ENCODE data around the gene CCDC137. TPM values are rescaled to one million over a fixed set of nuclear protein-coding genes. Genes with fewer than 3 reads are reported as not detected.

Gene CCDC137
- total and polyA plus RNA-seq, 2 of the 13 experiments (the other 11 are each of a cell fraction or from before 2014, with no cell fraction given): 14.6 to 39.1 TPM

DNA sequence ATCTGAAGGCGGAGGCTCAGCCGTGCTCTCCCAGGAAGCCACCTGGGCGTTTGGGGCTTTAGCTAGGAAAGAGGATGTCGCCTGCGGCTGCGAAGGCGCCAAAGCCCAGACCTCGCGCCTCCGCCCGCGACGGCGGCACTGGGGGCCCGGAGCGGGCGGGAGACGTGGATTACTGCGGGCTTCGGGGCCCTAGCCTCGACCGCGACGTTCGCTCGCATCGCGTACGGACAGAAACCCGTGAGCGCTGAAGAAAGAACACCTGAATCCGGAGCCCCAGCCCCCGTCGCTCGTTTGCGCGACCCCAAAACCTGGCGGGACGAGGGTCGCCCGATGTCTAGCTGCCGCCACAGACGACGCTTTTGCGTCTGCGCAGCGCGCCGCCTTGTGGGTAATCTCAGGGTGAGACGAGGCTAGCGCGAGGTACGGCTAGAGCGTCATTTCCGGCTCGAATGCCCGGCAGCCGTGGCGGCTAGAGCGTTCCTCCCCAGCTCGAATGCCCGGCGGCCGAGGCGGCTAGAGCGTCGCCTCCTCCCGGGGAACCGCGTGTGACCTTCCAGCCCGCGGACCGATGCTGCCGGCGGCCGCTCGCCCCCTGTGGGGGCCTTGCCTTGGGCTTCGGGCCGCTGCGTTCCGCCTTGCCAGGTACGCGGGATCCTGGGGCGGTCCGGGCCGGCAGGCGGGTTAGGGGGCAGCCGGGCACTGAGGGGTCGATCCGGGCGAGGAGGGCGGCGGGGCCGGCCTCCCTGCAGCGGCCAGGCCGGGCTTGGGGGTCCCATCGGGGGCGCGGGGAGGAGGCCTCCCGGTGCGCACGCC, 36.6 kb downstream of the CCDC137 start, which contains the start of gene MRPL12 (continued):
- TF ChIP-seq, protein P1, sequence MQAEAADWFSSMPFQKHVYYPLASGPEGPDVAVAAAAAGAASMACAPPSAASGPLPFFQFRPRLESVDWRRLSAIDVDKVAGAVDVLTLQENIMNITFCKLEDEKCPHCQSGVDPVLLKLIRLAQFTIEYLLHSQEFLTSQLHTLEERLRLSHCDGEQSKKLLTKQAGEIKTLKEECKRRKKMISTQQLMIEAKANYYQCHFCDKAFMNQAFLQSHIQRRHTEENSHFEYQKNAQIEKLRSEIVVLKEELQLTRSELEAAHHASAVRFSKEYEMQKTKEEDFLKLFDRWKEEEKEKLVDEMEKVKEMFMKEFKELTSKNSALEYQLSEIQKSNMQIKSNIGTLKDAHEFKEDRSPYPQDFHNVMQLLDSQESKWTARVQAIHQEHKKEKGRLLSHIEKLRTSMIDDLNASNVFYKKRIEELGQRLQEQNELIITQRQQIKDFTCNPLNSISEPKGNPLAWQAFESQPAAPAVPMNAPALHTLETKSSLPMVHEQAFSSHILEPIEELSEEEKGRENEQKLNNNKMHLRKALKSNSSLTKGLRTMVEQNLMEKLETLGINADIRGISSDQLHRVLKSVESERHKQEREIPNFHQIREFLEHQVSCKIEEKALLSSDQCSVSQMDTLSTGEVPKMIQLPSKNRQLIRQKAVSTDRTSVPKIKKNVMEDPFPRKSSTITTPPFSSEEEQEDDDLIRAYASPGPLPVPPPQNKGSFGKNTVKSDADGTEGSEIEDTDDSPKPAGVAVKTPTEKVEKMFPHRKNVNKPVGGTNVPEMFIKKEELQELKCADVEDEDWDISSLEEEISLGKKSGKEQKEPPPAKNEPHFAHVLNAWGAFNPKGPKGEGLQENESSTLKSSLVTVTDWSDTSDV (CRISPR knock-in tag; IDR thresholded peaks at IDR 0.05): peak; percentile 35; the same call in 1 of the 2 replicates
- TF ChIP-seq ISL2 (CRISPR knock-in tag; IDR thresholded peaks at IDR 0.05) (peak; percentile 45), ZNF124 (CRISPR knock-in tag; IDR thresholded peaks at IDR 0.05) (no peak), TBX3 (IDR thresholded peaks at IDR 0.05; ENCODE audit: borderline replicate concordance) (no peak), ATAD3A (CRISPR knock-in tag; IDR thresholded peaks at IDR 0.05) (no peak), SP5 (CRISPR knock-in tag; IDR thresholded peaks at IDR 0.05; ENCODE audit: borderline replicate concordance, low read depth) (peak; percentile 54; the same call in 1 of the 2 replicates), THYN1 (CRISPR knock-in tag; IDR thresholded peaks at IDR 0.05; ENCODE audit: borderline replicate concordance, low read depth) (no peak; the same call in 1 of the 2 replicates), ATF1 (CRISPR knock-in tag; IDR thresholded peaks at IDR 0.05) (peak; percentile 73; the same call in 1 of the 2 replicates), ZNF543 (CRISPR knock-in tag; IDR thresholded peaks at IDR 0.05) (peak; percentile 94), IKZF1 (IDR thresholded peaks at IDR 0.05) (no peak), ZMYM4 (CRISPR knock-in tag; IDR thresholded peaks at IDR 0.05) (peak; percentile 81), SOX6 (IDR thresholded peaks at IDR 0.05) (no peak), SOX6 (CRISPR knock-in tag; IDR thresholded peaks at IDR 0.05) (peak; percentile 71), HCFC1 (IDR thresholded peaks at IDR 0.05; ENCODE audit: low read depth, low read length) (peak; percentile 75), PHF20 (CRISPR knock-in tag; IDR thresholded peaks at IDR 0.05) (peak; percentile 98), ELF3 (CRISPR knock-in tag; IDR thresholded peaks at IDR 0.05) (peak; percentile 83)
- TF ChIP-seq, protein P2, sequence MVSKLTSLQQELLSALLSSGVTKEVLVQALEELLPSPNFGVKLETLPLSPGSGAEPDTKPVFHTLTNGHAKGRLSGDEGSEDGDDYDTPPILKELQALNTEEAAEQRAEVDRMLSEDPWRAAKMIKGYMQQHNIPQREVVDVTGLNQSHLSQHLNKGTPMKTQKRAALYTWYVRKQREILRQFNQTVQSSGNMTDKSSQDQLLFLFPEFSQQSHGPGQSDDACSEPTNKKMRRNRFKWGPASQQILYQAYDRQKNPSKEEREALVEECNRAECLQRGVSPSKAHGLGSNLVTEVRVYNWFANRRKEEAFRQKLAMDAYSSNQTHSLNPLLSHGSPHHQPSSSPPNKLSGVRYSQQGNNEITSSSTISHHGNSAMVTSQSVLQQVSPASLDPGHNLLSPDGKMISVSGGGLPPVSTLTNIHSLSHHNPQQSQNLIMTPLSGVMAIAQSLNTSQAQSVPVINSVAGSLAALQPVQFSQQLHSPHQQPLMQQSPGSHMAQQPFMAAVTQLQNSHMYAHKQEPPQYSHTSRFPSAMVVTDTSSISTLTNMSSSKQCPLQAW (CRISPR knock-in tag; IDR thresholded peaks at IDR 0.05): peak; percentile 91
- TF ChIP-seq, protein P3, sequence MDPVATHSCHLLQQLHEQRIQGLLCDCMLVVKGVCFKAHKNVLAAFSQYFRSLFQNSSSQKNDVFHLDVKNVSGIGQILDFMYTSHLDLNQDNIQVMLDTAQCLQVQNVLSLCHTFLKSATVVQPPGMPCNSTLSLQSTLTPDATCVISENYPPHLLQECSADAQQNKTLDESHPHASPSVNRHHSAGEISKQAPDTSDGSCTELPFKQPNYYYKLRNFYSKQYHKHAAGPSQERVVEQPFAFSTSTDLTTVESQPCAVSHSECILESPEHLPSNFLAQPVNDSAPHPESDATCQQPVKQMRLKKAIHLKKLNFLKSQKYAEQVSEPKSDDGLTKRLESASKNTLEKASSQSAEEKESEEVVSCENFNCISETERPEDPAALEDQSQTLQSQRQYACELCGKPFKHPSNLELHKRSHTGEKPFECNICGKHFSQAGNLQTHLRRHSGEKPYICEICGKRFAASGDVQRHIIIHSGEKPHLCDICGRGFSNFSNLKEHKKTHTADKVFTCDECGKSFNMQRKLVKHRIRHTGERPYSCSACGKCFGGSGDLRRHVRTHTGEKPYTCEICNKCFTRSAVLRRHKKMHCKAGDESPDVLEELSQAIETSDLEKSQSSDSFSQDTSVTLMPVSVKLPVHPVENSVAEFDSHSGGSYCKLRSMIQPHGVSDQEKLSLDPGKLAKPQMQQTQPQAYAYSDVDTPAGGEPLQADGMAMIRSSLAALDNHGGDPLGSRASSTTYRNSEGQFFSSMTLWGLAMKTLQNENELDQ (CRISPR knock-in tag; IDR thresholded peaks at IDR 0.05; ENCODE audit: borderline replicate concordance): peak; percentile 17; the same call in 1 of the 2 replicates
- TF ChIP-seq, protein P4, sequence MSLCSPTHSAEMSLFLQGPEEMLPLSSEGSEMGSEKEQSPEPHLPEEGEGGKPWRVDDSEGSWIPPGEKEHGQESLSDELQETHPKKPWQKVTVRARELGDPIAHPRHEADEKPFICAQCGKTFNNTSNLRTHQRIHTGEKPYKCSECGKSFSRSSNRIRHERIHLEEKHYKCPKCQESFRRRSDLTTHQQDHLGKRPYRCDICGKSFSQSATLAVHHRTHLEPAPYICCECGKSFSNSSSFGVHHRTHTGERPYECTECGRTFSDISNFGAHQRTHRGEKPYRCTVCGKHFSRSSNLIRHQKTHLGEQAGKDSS (CRISPR knock-in tag; IDR thresholded peaks at IDR 0.05; ENCODE audit: borderline replicate concordance, low read depth): peak; percentile 80; the same call in 1 of the 2 replicates
- TF ChIP-seq, protein P5, sequence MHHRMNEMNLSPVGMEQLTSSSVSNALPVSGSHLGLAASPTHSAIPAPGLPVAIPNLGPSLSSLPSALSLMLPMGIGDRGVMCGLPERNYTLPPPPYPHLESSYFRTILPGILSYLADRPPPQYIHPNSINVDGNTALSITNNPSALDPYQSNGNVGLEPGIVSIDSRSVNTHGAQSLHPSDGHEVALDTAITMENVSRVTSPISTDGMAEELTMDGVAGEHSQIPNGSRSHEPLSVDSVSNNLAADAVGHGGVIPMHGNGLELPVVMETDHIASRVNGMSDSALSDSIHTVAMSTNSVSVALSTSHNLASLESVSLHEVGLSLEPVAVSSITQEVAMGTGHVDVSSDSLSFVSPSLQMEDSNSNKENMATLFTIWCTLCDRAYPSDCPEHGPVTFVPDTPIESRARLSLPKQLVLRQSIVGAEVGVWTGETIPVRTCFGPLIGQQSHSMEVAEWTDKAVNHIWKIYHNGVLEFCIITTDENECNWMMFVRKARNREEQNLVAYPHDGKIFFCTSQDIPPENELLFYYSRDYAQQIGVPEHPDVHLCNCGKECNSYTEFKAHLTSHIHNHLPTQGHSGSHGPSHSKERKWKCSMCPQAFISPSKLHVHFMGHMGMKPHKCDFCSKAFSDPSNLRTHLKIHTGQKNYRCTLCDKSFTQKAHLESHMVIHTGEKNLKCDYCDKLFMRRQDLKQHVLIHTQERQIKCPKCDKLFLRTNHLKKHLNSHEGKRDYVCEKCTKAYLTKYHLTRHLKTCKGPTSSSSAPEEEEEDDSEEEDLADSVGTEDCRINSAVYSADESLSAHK (CRISPR knock-in tag; IDR thresholded peaks at IDR 0.05; ENCODE audit: borderline replicate concordance): no peak
